Measurements from ENCODE around the gene ATG9B.
"Not testable (repeated sequence)": the region's sequence is repeated elsewhere in the genome, so short reads cannot be mapped to it uniquely, and the experiment has no call there.

The ATG9B gene

DNA sequence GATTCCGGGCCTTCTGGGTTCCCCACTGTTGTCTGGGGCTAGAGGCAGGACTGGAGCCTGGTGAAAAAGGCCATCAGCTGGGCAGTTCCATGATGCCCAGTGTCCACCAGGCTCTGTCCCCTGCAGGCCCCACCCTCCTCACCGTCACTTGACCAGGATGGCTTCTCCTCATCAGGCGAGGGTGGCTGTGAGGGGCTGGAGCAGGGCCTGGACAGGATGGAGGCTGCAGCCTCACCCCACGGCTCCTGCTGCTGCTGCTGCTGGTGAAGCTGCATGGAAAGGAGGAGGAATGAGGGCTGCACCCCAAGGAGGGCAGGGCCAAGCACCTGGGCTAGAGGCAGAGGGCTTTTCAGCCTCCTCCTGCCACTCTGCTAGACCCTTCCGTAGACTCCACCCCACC, 8.3 kb downstream of the ATG9B start:
- no peak for DNase-seq (ENCODE audit: low read depth, low spot score)

DNA sequence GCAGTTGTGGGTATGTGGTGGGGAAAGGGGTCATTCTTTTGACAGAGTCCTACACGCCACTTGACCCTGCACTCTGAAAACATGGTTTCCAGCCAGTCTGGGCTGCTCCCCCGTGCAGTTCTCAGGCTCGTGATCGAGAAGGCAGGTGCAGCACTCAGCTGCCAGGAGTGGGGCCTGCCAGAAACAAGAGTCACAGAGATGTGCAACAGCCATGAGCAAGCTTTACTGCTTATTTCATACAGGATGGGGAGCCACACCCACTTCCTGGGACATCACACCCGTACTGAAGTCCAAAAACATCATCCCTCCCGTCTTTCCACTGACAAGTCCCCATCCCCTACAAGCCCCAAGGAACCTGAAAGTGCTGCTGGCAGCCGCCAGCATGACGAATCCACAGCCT, 9.3 kb downstream of the ATG9B start:
- DNase-seq (ENCODE audit: low read depth, low spot score), result no peak

DNA sequence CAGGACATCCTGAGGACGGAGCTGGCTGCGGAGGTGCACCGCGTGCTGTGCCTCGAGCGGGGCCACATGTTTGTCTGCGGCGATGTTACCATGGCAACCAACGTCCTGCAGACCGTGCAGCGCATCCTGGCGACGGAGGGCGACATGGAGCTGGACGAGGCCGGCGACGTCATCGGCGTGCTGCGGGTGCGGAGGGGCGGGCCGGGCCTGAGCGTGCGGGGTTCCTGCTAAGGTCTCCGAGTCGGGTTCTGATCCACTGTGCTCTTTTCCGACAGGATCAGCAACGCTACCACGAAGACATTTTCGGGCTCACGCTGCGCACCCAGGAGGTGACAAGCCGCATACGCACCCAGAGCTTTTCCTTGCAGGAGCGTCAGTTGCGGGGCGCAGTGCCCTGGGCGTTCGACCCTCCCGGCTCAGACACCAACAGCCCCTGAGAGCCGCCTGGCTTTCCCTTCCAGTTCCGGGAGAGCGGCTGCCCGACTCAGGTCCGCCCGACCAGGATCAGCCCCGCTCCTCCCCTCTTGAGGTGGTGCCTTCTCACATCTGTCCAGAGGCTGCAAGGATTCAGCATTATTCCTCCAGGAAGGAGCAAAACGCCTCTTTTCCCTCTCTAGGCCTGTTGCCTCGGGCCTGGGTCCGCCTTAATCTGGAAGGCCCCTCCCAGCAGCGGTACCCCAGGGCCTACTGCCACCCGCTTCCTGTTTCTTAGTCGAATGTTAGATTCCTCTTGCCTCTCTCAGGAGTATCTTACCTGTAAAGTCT, 10.4 kb downstream of the ATG9B start:
- DNase-seq (ENCODE audit: low read depth, low spot score), result peak; percentile 79

DNA sequence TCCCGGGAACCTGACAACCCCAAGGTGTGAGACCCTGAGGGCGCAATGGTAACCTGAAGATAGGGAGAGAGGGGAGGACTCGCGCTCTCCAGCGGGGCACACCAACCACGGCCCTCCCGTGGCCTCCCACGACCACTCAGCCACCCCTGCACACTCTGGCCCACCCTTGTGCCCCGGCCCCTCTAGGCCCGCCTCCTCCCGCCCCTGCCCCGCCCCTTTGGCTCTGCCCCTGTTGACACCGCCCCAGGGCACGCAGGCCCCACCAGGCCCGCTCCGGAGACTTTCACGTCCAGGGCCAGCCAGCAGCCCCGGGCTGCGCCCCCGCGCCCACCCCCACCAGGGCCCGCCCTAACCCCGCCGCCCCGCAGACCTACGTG, 10.9 kb downstream of the ATG9B start:
- no peak for DNase-seq (ENCODE audit: low read depth, low spot score)

DNA sequence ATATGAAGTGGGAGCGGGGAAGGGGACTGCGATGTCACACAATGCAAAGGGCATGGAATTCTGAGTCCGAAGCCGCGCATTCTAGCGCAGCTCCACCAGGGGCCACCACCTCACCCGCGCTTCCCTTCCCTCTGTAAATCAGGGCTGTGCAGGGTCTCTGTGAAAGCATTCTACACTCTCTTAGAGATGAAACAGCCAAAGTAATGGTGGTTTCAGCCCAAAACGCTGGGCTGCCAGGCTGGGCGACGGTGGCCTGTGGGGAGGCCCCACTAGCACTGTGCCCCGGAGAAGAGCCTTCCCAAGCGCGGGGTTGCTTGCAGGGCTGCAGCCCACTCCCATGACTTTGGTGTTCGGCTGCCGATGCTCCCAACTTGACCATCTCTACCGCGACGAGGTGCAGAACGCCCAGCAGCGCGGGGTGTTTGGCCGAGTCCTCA, 11.4 kb downstream of the ATG9B start:
- DNase-seq (ENCODE audit: low read depth, low spot score), result no peak

DNA sequence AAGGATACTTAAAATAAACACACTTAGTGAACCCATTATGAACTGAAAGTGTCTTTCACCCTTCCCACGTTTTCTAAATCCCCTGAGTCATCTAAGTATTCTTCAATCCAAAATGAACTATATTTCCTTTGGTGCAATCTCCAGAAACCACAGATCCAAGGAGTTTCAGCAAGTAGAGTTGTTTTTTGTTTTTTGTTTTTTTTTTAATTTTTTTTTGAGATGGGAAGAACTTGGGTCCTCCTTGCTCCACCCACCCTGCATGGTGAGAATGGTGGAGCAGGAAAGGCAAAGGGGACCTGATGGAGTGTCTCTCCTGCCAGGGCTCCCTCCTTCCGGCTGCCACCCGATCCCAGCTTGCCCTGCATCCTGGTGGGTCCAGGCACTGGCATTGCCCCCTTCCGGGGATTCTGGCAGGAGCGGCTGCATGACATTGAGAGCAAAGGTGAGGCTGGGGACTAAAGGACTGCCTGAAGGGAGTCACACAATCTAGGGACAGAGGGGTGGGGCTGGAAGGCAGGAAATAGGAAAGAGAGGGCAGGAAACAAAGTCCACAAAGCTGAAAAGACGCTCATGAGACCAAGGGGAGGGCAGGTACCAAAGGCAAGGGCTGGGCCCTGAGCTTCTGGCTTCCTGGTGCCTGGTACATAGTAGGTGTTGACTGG, 12.1 kb downstream of the ATG9B start:
- DNase-seq (ENCODE audit: low read depth, low spot score), result no peak

DNA sequence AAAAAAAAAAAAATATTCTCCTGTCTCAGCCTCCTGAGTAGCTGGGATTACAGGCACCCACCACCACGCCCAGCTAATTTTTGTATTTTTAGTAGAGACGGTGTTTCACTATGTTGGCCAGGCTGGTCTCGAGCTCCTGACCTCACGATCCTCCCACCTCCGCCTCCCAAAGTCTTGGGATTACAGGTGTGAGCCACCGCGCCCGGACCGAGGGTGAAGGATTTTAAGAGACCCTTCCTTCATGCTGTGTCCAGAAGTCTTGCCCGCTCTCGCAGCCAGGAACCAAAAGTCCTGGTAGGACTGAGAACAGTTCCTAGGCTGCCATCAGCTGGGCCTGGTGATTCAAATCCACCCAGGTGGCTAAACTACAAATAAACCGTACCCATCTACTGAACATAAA, 12.7 kb downstream of the ATG9B start:
- DNase-seq (ENCODE audit: low read depth, low spot score), result not testable (repeated sequence)

DNA sequence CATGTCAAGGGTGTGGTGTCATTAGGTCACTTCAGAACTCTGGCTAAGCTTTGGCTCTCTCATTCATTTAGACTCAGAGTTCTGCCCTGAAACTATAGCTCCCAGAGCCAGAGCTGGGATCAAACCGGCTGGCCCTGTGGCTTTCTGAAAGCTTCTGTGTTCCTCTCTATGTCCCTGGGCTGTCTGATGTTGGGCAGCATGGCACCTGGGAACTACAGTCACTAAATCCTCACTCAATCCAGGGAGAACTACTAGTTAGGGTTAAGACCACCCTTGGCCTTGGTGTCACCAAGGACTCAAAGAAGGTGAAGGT, 13.2 kb downstream of the ATG9B start:
- no peak for DNase-seq (ENCODE audit: low read depth, low spot score)

DNA sequence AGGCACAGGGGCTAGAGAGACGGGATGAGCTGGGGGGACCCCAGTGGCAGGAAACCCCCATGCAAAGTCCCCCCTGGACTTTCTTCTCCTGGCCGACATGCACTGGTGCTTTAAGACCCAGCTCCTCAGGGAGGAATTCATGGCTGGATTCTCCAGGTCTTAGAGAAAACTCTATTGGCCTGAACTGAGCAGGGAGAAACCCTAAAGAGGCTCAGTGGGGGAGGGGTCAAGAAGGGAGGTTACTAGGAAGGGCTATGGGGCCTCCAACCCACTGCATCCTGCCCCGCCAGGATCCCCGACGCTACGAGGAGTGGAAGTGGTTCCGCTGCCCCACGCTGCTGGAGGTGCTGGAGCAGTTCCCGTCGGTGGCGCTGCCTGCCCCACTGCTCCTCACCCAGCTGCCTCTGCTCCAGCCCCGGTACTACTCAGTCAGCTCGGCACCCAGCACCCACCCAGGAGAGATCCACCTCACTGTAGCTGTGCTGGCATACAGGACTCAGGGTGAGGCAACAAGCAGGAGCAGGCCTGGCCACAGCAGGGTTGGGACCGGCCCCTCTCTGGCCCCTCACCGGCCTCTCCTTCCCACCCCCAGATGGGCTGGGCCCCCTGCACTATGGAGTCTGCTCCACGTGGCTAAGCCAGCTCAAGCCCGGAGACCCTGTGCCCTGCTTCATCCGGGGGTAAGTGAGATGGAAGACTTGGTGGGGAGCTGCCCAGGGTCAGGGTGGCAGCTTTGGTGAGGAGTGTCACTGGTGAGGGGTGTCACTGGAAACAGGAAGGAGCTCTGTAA, 13.8 kb downstream of the ATG9B start:
- DNase-seq (ENCODE audit: low read depth, low spot score), result no peak

DNA sequence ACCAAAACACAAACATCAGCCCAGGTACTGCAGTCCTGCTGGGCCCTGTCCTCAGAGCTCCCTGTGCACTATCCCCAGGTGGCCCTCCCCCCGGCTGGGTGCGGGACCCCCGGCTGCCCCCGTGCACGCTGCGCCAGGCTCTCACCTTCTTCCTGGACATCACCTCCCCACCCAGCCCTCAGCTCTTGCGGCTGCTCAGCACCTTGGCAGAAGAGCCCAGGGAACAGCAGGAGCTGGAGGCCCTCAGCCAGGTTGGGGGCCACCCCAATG, 14.3 kb downstream of the ATG9B start:
- no peak for DNase-seq (ENCODE audit: low read depth, low spot score)

DNA sequence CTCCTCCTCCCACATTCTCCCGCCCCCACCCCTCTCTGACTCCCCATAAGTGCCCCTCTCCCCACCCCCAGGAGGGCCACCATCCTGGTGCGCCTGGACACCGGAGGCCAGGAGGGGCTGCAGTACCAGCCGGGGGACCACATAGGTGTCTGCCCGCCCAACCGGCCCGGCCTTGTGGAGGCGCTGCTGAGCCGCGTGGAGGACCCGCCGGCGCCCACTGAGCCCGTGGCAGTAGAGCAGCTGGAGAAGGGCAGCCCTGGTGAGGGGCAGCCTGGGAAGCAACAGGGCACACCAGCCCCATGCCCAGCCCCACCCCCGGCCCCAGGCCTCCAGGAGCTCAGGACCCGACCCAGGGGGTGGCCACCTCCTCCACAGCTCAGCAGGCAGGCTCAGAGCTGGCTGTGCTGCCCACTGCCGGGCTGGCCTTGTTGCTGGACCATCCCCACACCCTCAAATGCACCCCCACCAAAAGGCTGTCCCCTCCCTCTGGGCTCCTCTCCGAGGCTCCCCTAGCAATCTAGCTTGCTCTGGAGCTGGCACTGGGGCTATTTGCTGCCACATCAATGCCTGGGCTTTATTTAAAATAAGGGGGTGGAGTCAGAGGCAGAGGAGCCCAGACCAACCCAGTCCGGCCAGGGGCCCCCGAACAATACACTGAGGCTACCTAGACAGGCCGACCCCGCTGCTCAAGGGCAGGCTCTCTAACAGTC, 14.8 kb downstream of the ATG9B start:
- DNase-seq (ENCODE audit: low read depth, low spot score), result no peak

DNA sequence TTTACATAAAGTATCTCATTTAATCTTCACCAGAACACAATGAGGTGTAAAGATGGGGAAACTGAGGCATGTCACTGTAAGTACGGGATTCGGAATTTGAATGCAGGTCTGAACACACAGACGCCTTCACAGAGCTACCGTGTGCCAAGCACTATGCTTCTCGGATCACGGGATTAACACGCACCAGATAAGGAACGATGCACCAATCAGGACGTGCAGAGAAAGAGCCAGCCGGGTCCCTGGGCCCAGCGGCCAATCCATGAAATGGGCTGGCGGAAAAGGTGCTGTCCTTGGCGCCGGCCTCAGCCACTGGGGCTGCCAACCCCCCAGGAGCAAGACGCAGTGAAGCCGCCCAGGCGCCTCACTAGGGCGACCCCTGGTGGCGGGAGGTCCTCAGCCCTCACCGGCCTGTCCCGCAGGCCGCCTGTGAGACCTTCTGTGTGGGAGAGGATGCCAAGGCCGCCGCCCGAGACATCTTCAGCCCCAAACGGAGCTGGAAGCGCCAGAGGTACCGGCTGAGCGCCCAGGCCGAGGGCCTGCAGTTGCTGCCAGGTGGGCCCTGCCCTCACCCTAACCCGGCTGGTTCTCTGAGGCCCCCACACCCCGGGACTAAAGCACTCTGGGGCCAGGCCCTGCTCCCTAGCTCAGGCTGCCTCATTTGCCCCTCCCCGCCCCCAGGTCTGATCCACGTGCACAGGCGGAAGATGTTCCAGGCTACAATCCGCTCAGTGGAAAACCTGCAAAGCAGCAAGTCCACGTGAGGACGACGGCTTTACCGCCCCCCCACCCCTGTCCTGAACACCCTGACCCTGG, 15.6 kb downstream of the ATG9B start:
- peak; percentile 58 for DNase-seq (ENCODE audit: low read depth, low spot score)

DNA sequence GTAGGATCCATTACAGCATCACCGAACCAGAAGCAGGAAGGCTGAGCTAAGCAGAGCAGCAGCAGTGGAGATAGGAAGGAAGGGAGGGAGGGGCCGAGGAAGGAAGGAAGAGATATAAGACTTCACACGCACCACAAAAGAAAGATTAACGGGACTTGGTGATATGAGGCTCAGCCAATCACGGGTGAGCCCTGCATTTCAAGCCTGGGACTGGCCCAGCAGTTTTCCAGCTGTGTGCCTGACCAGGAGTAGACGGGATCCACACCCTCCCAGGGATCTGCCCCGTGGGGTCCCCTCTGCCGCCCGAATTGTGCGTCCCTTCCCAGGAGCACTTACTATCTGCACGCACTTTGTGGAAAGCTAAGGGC, 16.2 kb downstream of the ATG9B start:
- DNase-seq (ENCODE audit: low read depth, low spot score), result no peak

DNA sequence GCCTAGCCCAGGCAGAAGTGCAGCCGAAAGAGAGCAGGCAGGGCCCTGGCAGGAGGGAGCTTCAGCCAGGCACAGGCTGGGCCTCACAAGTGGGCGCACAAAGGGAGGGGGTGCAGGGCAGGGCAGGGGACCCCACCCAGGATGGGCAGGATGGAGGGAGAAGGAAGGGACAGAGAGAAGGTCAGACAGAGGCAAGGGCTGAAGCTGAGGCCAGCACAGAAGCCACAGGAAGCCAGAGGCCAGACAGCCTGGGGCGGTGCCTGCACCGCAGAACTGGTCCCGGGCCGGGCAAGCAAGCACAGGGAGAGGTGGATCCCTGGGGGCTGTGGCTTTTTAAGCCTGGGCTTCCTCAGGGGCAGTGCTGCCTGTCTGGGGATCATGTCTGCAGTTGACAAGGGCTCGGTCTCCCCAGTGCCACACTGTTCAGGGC, 16.8 kb downstream of the ATG9B start:
- DNase-seq (ENCODE audit: low read depth, low spot score), result no peak

DNA sequence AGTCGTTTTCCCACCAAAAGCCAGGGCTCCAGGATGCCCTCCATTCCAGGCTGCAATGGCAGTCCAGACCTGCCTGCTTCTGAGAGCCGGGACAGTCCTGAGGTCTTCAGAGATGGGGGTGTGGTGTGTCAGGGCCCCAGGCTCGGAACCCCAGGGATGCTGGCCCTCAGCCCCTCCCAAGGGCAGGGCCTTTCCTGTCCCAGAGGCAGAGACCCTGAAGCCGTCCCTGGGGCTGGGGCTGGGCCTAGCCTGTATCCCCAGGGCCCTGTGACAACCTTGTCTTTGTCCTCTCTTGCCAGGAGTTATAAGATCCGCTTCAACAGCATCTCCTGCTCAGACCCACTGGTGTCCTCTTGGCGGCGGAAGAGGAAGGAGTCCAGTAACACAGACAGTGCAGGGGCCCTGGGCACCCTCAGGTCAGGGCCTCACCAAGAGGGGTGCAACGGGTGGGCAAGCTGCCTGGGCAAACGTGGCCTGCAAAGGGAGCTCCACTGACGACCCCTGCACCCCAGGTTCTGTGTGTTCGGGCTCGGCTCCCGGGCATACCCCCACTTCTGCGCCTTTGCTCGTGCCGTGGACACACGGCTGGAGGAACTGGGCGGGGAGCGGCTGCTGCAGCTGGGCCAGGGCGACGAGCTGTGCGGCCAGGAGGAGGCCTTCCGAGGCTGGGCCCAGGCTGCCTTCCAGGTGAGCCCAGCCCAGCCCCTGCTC, 17.5 kb downstream of the ATG9B start:
- no peak for DNase-seq (ENCODE audit: low read depth, low spot score)

DNA sequence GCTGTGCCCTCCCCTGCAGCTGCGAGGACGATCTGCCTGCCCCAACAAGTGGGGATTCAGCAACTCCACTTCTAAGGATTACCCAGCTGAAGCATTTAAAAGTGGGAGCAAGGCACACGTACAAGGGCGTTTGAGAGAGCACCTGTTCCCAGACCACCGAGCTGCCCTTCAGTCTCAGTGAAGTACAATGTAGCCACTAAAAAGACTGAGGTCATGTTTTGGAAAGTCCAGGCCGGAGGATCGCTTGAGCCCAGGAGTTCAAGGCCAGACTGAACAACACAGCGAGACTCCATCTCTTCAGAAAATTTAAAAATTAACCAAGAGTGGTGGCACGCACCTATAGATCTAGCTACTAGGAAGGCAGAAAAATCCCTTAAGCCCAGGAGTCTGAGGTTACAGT, 18.7 kb downstream of the ATG9B start:
- no peak for DNase-seq (ENCODE audit: low read depth, low spot score)

DNA sequence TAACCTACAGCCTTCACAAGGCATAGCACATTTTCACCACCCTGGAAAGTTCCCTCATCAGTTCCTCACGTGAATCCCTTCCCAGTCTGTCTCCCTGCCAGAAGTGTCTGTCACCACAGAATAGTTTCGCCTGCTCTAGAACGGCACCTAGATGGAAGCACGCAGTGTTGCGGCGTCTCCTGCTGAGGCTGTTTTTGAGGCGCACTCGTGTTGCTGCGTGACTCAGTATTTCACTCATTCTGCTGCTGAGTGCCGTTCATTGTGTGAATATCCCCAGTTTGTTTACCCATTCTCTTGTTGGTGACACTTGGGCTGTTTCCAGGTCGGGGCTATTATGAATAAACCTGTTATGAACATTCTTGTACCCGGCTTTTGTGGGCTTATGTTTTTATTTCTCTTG, 20.7 kb downstream of the ATG9B start:
- no peak for DNase-seq (ENCODE audit: low read depth, low spot score)

DNA sequence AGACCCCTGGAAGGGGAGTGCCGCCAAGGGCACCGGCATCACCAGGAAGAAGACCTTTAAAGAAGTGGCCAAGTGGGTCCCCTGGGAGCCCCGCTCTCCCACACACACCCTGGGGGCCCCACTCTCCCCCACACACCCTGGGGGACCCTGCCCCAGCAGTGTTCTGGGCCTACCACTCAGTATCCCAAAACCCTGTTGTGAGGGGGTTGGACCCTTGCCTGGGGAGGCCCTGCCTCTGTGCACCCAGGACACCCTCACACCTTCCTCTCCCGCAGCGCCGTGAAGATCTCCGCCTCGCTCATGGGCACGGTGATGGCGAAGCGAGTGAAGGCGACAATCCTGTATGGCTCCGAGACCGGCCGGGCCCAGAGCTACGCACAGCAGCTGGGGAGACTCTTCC, 22.7 kb downstream of the ATG9B start:
- no peak for DNase-seq (ENCODE audit: low read depth, low spot score)

DNA sequence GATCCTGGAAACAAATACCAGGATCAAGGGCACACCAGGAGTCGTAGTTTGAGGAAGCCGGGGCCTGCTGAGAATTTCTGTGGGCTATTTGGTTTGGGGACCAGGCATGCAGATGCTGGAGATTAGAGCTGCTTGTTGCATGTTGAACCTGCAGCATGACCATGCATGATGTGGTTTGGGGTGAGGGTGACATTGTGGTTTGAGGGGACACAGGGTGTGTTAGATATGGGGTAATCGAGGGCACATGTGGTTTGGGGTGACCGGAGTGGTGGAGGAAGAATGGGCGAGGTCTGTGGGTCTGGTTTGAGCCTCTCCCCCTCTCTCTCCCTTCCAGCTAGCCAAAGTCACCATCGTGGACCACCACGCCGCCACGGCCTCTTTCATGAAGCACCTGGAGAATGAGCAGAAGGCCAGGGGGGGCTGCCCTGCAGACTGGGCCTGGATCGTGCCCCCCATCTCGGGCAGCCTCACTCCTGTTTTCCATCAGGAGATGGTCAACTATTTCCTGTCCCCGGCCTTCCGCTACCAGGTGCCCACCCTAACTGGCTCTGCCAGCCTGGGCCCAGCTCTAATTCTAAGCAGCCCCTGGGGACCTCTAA, 23.3 kb downstream of the ATG9B start:
- DNase-seq (ENCODE audit: low read depth, low spot score), result no peak

DNA sequence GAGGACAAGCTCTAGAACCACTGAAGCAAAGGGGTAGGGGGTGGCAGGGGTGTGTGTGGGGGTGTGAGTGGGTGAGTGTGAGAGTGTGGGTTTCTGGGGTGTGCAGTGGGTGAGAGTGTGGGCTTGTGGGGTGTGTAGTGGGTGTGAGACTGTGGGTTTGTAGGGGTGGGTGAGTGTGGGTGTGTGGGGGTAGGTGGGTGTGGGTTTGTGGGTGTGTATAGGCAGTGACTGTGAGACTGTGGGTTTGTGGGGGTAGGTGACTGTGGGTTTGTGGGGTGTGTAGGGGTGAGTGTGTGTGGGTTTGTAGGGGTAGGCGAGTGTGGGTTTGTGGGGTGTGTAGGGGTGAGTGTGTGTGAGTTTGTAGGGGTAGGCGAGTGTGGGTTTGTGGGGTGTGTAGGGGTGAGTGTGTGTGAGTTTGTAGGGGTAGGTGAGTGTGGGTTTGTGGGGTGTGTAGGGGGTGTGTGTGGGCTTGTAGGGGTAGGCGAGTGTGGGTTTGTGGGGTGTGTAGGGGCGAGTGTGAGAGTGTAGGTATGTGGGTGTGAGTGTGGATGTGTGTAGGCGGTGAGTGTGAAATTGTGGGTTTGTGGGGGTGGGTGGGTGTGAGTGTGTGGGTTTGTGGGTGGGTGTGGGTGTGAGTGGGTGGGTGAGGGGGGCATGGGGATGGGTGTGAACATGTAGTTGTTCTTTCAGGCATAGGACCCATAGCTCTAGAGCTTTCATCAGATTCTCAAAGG, 24.6 kb downstream of the ATG9B start:
- no peak for DNase-seq (ENCODE audit: low read depth, low spot score)
